ENCODE measurements around the gene SMARCA5. TPM values are rescaled to one million over a fixed set of nuclear protein-coding genes. Genes with fewer than 3 reads are reported as not detected.

SMARCA5 gene
- total and polyA plus RNA-seq, 2 experiments from 2014 or later = 29.8 to 34.5 TPM

DNA sequence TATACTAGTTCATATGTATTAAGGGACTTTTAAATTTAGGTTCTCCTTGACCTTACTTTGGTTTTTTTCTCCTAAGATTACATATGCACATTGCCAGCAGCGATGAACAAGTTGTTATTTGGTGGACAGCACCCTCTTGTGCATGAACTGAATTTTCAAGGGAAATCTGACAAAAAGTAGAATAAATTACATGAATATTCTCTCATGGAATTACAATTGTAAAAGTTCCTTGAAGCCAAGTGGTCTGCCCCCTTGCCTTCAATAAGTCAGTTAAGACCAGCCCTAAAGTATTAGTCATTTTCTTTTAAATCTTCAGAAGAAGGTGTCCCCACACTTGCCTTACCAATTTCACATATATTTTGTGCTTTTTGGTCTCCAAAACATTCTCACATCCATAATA lies 30.7 kb upstream of the SMARCA5 start:
- Histone ChIP-seq H3K4me2 (ENCODE audit: unreplicated experiment) (no peak overlapping the region), H3K27ac (no peak overlapping the region), H3K9me3 (ENCODE audit: low read depth) (no peaks in the 10 kb centered on the region), H3K36me3 (ENCODE audit: low read depth) (no peaks in the 10 kb centered on the region), H3K9ac (no peak overlapping the region), H3F3A (ENCODE audit: insufficient read depth) (no peaks in the 10 kb centered on the region), H4K20me1 (ENCODE audit: insufficient read depth) (no peaks in the 10 kb centered on the region), H3K4me1 (ENCODE audit: insufficient read depth) (no peaks in the 10 kb centered on the region), H3K27me3 (replicated peaks; ENCODE audit: insufficient read depth) (no peaks in the 10 kb centered on the region), H3K9me2 (ENCODE audit: insufficient read depth) (no peaks in the 10 kb centered on the region), H3K4me3 (no peak overlapping the region), H3K79me2 (ENCODE audit: insufficient read depth) (no peaks in the 10 kb centered on the region), H2AFZ (no peak overlapping the region)
- TF ChIP-seq EZH2 (IDR thresholded peaks at IDR 0.05; ENCODE audit: insufficient read depth, poor library complexity, severe bottlenecking) (no peak), EZH2phosphoT487 (IDR thresholded peaks at IDR 0.05; ENCODE audit: insufficient read depth, low read depth) (no peak)
- in situ Hi-C loops (cut with MboI) = loop anchor here (25.0 kb wide), 1 partner anchor 496 kb away; no protein-coding TSS in a partner anchor
- 0% methylated on average over 1 of the region's 1 CpG for WGBS, 2 experiments (ENCODE audit: low coverage in 1 of 2, low lambda C conversion rate in 2 of 2, missing lambda C conversion rate in 2 of 2)
- DNase-seq = peak; percentile 73

DNA sequence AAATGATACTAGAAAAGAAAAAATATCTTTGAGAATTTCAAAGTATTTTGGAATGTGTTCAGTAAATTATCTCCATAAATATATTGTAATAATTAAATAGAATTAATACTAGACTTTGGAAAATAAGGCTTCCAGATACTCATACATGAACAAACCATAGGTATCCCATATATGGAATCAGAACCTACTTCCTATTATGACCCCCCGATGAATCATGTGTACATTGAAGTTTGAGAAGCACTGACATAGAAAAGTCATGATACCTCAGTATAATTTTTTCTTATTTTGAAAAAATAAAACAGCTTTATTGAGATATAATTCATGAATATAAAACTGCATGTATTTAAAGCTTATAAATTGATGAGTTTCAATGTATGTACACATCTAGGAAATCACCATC lies 27.2 kb upstream of the SMARCA5 start:
- Histone ChIP-seq H2AFZ (no peak overlapping the region), H3K9ac (no peak overlapping the region), H3K4me2 (ENCODE audit: unreplicated experiment) (no peak overlapping the region), H3K9me3 (ENCODE audit: low read depth) (no peaks in the 10 kb centered on the region), H3K4me3 (no peak overlapping the region), H3K27ac (no peak overlapping the region), H4K20me1 (ENCODE audit: insufficient read depth) (no peaks in the 10 kb centered on the region), H3K36me3 (ENCODE audit: low read depth) (no peaks in the 10 kb centered on the region), H3K9me2 (ENCODE audit: insufficient read depth) (no peaks in the 10 kb centered on the region), H3K4me1 (ENCODE audit: insufficient read depth) (peaks cover 7% of the 10 kb centered on the region; the same call in 1 of the 2 replicates), H3K79me2 (ENCODE audit: insufficient read depth) (no peaks in the 10 kb centered on the region), H3K27me3 (replicated peaks; ENCODE audit: insufficient read depth) (no peaks in the 10 kb centered on the region), H3F3A (ENCODE audit: insufficient read depth) (no peaks in the 10 kb centered on the region)
- DNase-seq = no peak
- WGBS, 2 experiments (ENCODE audit: low coverage in 1 of 2, low lambda C conversion rate in 2 of 2, missing lambda C conversion rate in 2 of 2) = 96 to 98% methylated on average over 1 of the region's 1 CpG
- no peak for TF ChIP-seq EZH2 (IDR thresholded peaks at IDR 0.05; ENCODE audit: insufficient read depth, poor library complexity, severe bottlenecking)
- no peak for TF ChIP-seq EZH2phosphoT487 (IDR thresholded peaks at IDR 0.05; ENCODE audit: insufficient read depth, low read depth)
- in situ Hi-C loops (cut with MboI) = loop anchor here (25.0 kb wide), 1 partner anchor 499 kb away; no protein-coding TSS in a partner anchor

- Histone ChIP-seq H3K27me3 (replicated peaks; ENCODE audit: insufficient read depth) (no peaks in the 10 kb centered on the region), H3K4me2 (ENCODE audit: unreplicated experiment) (no peak overlapping the region), H3F3A (ENCODE audit: insufficient read depth) (no peaks in the 10 kb centered on the region), H3K36me3 (ENCODE audit: low read depth) (no peaks in the 10 kb centered on the region), H4K20me1 (ENCODE audit: insufficient read depth) (no peaks in the 10 kb centered on the region), H3K79me2 (ENCODE audit: insufficient read depth) (no peaks in the 10 kb centered on the region), H3K9ac (no peak overlapping the region), H3K27ac (peak overlapping the region; percentile 14; the same call in 1 of the 2 replicates), H3K9me3 (ENCODE audit: low read depth) (no peaks in the 10 kb centered on the region), H2AFZ (no peak overlapping the region), H3K9me2 (ENCODE audit: insufficient read depth) (no peaks in the 10 kb centered on the region), H3K4me1 (ENCODE audit: insufficient read depth) (peaks cover 7% of the 10 kb centered on the region; the same call in 1 of the 2 replicates), H3K4me3 (no peak overlapping the region)
- peak; percentile 10 for DNase-seq
- no peak for TF ChIP-seq EZH2 (IDR thresholded peaks at IDR 0.05; ENCODE audit: insufficient read depth, poor library complexity, severe bottlenecking)
- no peak for TF ChIP-seq EZH2phosphoT487 (IDR thresholded peaks at IDR 0.05; ENCODE audit: insufficient read depth, low read depth)
- WGBS, 2 experiments (ENCODE audit: low coverage in 1 of 2, low lambda C conversion rate in 2 of 2, missing lambda C conversion rate in 2 of 2) = 90 to 92% methylated on average over 3 of the region's 3 CpGs
- in situ Hi-C loops (cut with MboI) = loop anchor here (25.0 kb wide), 1 partner anchor 501 kb away; no protein-coding TSS in a partner anchor
Measured at GRCh38 chr4:143488687-143489086, 24.8 kb upstream of the SMARCA5 start.

- H3K9me2 ChIP-seq (ENCODE audit: insufficient read depth) = no peaks in the 10 kb centered on the region
- no peak overlapping the region for H3K4me2 ChIP-seq (ENCODE audit: unreplicated experiment)
- TF ChIP-seq EZH2phosphoT487 (IDR thresholded peaks at IDR 0.05; ENCODE audit: insufficient read depth, low read depth) (no peak), EZH2 (IDR thresholded peaks at IDR 0.05; ENCODE audit: insufficient read depth, poor library complexity, severe bottlenecking) (no peak)
- peaks cover 7% of the 10 kb centered on the region; the same call in 1 of the 2 replicates for H3K4me1 ChIP-seq (ENCODE audit: insufficient read depth)
- 82 to 100% methylated on average over 2 of the region's 2 CpGs for WGBS, 2 experiments (ENCODE audit: low coverage in 1 of 2, low lambda C conversion rate in 2 of 2, missing lambda C conversion rate in 2 of 2)
- in situ Hi-C loops (cut with MboI) = loop anchor here (25.0 kb wide), 1 partner anchor 502 kb away; no protein-coding TSS in a partner anchor
- H3K9me3 ChIP-seq (ENCODE audit: low read depth) = no peaks in the 10 kb centered on the region
- no peaks in the 10 kb centered on the region for H3F3A ChIP-seq (ENCODE audit: insufficient read depth)
- no peaks in the 10 kb centered on the region for H3K79me2 ChIP-seq (ENCODE audit: insufficient read depth)
- H3K27me3 ChIP-seq (replicated peaks; ENCODE audit: insufficient read depth) = no peaks in the 10 kb centered on the region
- DNase-seq = peak; percentile 59
- H3K27ac ChIP-seq = peak overlapping the region; percentile 14; the same call in 1 of the 2 replicates
- no peak overlapping the region for H2AFZ ChIP-seq
- no peaks in the 10 kb centered on the region for H4K20me1 ChIP-seq (ENCODE audit: insufficient read depth)
- no peak overlapping the region for H3K4me3 ChIP-seq
- H3K9ac ChIP-seq = no peak overlapping the region
- no peaks in the 10 kb centered on the region for H3K36me3 ChIP-seq (ENCODE audit: low read depth)
Measured at GRCh38 chr4:143489106-143489505, 24.4 kb upstream of the SMARCA5 start.

Measured in GM23248 (cell line).